ENCODE measurements around the gene PRKAA2. TPM values are rescaled to one million over a fixed set of nuclear protein-coding genes. Genes with fewer than 3 reads are reported as not detected.

The PRKAA2 gene
- total and polyA plus RNA-seq, 2 of the 13 experiments (the other 11 are each of a cell fraction or from before 2014, with no cell fraction given), result 6.0 to 7.5 TPM

GRCh38 chr1:56712150-56712549 is 67.0 kb downstream of the PRKAA2 start:
- no peaks in the 10 kb centered on the region for H3K79me2 ChIP-seq (ENCODE audit: insufficient read depth, low read length)
- intact Hi-C loops (cut with micrococcal nuclease; ENCODE audit: unreplicated experiment), result no loop called here
- no peak overlapping the region for H3K27ac ChIP-seq (ENCODE audit: extremely low read length, insufficient read depth, low read length)
- H2AFZ ChIP-seq (ENCODE audit: low read length), result no peak overlapping the region
- no peak overlapping the region for H3K4me3 ChIP-seq (replicated peaks in 1 of 3; ENCODE audit: insufficient read depth in 1 of 3, low read depth in 2 of 3, low read length in 3 of 3)
- in situ Hi-C loops (cut with HindIII; ENCODE audit: extremely low pct_ligation_motif_present, low pct_unique_long_range_greater_than_20kb), result no loop called here
- H3K9me3 ChIP-seq (ENCODE audit: low read length), result no peaks in the 10 kb centered on the region
- BruUV-seq (replicated peaks), result no TSS peak
- no peaks in the 10 kb centered on the region for H3K4me1 ChIP-seq (ENCODE audit: insufficient read depth, low read length)
- no peaks in the 10 kb centered on the region for H4K20me1 ChIP-seq (ENCODE audit: insufficient read depth, low read length)
- ATAC-seq (no peak), DNase-seq (ENCODE audit: low spot score) (no peak), FAIRE-seq (no peak)
- WGBS (ENCODE audit: low lambda C conversion rate), result 95% methylated on average over 1 of the region's 1 CpG
- H3K36me3 ChIP-seq (replicated peaks in 1 of 2; ENCODE audit: control insufficient read depth in 1 of 2, insufficient read depth in 2 of 2, low read length in 2 of 2), result peaks cover 0 to 13% of the 10 kb centered on the region in 2 experiments
- H3K9ac ChIP-seq (ENCODE audit: insufficient read depth, low read depth, low read length), result no peak overlapping the region
- TF ChIP-seq RBAK (CRISPR knock-in tag; IDR thresholded peaks at IDR 0.05) (no peak), HNF1B (CRISPR knock-in tag; IDR thresholded peaks at IDR 0.05) (no peak), ZNF326 (CRISPR knock-in tag; IDR thresholded peaks at IDR 0.05; ENCODE audit: borderline replicate concordance) (no peak), ZBTB8A (CRISPR knock-in tag; IDR thresholded peaks at IDR 0.05; ENCODE audit: borderline replicate concordance, low read depth) (no peak), GATAD2A (CRISPR knock-in tag; IDR thresholded peaks at IDR 0.05) (no peak), PREB (CRISPR knock-in tag; IDR thresholded peaks at IDR 0.05) (no peak), ZNF674 (CRISPR knock-in tag; IDR thresholded peaks at IDR 0.05; ENCODE audit: low read depth) (no peak), ZNF296 (CRISPR knock-in tag; conservative IDR thresholded peaks at IDR 0.05) (no peak), KDM2A (CRISPR knock-in tag; IDR thresholded peaks at IDR 0.05; ENCODE audit: borderline replicate concordance, low read depth) (no peak), ZFP91 (CRISPR knock-in tag; IDR thresholded peaks at IDR 0.05; ENCODE audit: borderline replicate concordance) (no peak), ZNF850 (CRISPR knock-in tag; conservative IDR thresholded peaks at IDR 0.05) (no peak), TIGD3 (CRISPR knock-in tag; IDR thresholded peaks at IDR 0.05; ENCODE audit: borderline replicate concordance) (no peak), ZNF556 (CRISPR knock-in tag; IDR thresholded peaks at IDR 0.05; ENCODE audit: borderline replicate concordance) (no peak)
- ChIA-PET CTCF (ENCODE audit: low intra/inter-chr PET ratio, low total read pairs) (no interaction called here), POLR2A (no interaction called here)
- no peak overlapping the region for H3K4me2 ChIP-seq (ENCODE audit: low read depth, low read length)
- H3K27me3 ChIP-seq (ENCODE audit: control insufficient read depth in 1 of 2, insufficient read depth in 2 of 2, low read length in 2 of 2), result no peaks in the 10 kb centered on the region

Data from HepG2 (cell line).